Transverse colon (tissue), 4 donors: ENCODE measurements around the gene FAM219A. TPM values are rescaled to one million over a fixed set of nuclear protein-coding genes. Genes with fewer than 3 reads are reported as not detected.

Source experiments
- DNase-seq: peaks from one replicate; pipeline ENCODE4 v3.0.0-alpha.2; 2019
- H3K27ac ChIP-seq, 4 donors: fragments of 200-600 bp; sonication (generic); 2 replicates each; pipeline ENCODE4 v1.5.1; 2016 to 2018; ENCODE audit warnings: inconsistent platforms in 4 of 4
- H3K27me3 ChIP-seq: fragments of 200-600 bp; sonication (generic); 2 replicates; pipeline ENCODE4 v1.5.1; 2017; ENCODE audit warnings: inconsistent platforms
- H3K36me3 ChIP-seq, 4 donors: fragments of 200-600 bp; sonication (generic); 2 replicates each; pipeline ENCODE4 v1.5.1; 2017 to 2019; ENCODE audit warnings: inconsistent platforms in 4 of 4
- H3K4me1 ChIP-seq, 4 donors: fragments of 200-600 bp; sonication (generic); 2 replicates each; pipeline ENCODE4 v1.5.1; 2017 to 2020; ENCODE audit warnings: inconsistent platforms in 4 of 4
- H3K4me3 ChIP-seq, 4 donors: fragments of 200-600 bp; sonication (generic); 1 replicate in 1 of 4; 2 replicates in 3 of 4; pipeline versions ENCODE4 v1.5.1 to v1.6.1; 2017 to 2019; ENCODE audit warnings: inconsistent platforms in 4 of 4
- H3K9me3 ChIP-seq, 2 donors: fragments of 200-600 bp; sonication (generic); 2 replicates each; pipeline ENCODE4 v1.5.1; 2017 to 2019; ENCODE audit warnings: inconsistent platforms in 2 of 2
- EP300 ChIP-seq: sonication (generic); formaldehyde crosslinking; IDR thresholded peaks from one replicate; pipeline ENCODE4 v1.6.1; 2017; ENCODE audit warnings: antibody characterized with exemption, low read depth
- POLR2A ChIP-seq: fragments of 450-650 bp; IDR thresholded peaks from one replicate; pipeline ENCODE4 v1.6.1; 2016; ENCODE audit warnings: antibody characterized with exemption, mild to moderate bottlenecking, moderate library complexity
- POLR2AphosphoS5 ChIP-seq, 3 donors: sonication (generic); formaldehyde crosslinking; IDR thresholded peaks; one replicate each; pipeline ENCODE4 v1.6.1; 2016; ENCODE audit warnings: antibody characterized with exemption in 3 of 3
- WGBS, 2 donors: methylation state at CpG; one replicate each; pipeline ENCODE4 v1.1.5; 2018; ENCODE audit warnings: low coverage in 1 of 2; 5-methylcytosine and 5-hydroxymethylcytosine counted together
- in situ Hi-C, 4 donors: fragments of 200-750 bp; cut with MboI; loops; one replicate each; pipeline versions ENCODE4 v1.15.0 to v1.15.1; 2017; ENCODE audit warnings: low sequenced_read_pairs in 3 of 4, low pct_ligation_motif_present in 1 of 4, low pct_unique_long_range_greater_than_20kb in 1 of 4
- intact Hi-C: fragments of 100-400 bp; cut with DNase I; formaldehyde crosslinking; loops from one replicate; pipeline ENCODE4 v1.15.1; 2023; ENCODE audit warnings: low total_unique reads
- total RNA-seq, 4 donors: library from RNA; depleted of rRNA; stranded (reverse); fragments of >200 nt; gene quantifications; one replicate each; pipeline ENCODE4 v1.1.0, GENCODE V29; 2016
- TF ChIP-seq, protein P1 (sequence below), 5 experiments: fragments of 200-600 bp in 3 of 5; fragments of 450-650 bp in 2 of 5; sonication (generic) in 3 of 5; IDR thresholded peaks; 1 replicate in 2 of 5; 2 replicates in 3 of 5; pipeline ENCODE4 v1.5.1; 2016 to 2017; ENCODE audit warnings: antibody characterized with exemption in 5 of 5, inconsistent platforms in 3 of 5, mild to moderate bottlenecking in 2 of 5, moderate library complexity in 1 of 5

The FAM219A gene
- total RNA-seq, 4 donors from 2014 or later, result 3.7 to 15.3 (median 8.0) TPM

DNA sequence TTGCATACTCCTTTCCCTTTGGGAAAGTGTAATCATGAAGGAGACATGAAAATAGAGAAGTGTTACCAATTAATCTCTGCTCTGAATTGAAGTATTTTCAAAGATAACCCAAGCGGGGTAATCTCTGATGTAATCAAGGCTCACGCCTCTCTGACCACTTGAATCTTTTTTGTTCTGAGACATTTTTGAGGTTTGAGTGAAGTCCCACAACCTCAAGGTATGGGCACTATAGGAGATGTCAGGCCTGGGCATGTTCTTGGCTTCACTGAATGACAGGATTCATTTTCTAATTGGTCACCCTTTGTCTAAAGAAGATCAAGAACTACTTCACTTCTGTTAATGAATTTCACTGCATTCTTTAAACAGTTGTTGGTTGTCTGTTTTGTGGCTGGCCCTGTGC, 40.7 kb upstream of the FAM219A start:
- TF ChIP-seq POLR2A (no peak), EP300 (no peak), POLR2AphosphoS5 (IDR thresholded peaks at IDR 0.05) (no peak)
- TF ChIP-seq, protein P1, sequence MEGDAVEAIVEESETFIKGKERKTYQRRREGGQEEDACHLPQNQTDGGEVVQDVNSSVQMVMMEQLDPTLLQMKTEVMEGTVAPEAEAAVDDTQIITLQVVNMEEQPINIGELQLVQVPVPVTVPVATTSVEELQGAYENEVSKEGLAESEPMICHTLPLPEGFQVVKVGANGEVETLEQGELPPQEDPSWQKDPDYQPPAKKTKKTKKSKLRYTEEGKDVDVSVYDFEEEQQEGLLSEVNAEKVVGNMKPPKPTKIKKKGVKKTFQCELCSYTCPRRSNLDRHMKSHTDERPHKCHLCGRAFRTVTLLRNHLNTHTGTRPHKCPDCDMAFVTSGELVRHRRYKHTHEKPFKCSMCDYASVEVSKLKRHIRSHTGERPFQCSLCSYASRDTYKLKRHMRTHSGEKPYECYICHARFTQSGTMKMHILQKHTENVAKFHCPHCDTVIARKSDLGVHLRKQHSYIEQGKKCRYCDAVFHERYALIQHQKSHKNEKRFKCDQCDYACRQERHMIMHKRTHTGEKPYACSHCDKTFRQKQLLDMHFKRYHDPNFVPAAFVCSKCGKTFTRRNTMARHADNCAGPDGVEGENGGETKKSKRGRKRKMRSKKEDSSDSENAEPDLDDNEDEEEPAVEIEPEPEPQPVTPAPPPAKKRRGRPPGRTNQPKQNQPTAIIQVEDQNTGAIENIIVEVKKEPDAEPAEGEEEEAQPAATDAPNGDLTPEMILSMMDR (IDR thresholded peaks at IDR 0.05), result no peak
- Histone ChIP-seq H3K27me3 (no peaks in the 10 kb centered on the region), H3K4me1 (peaks cover 0 to 11% (median 4%) of the 10 kb centered on the region in 4 donors), H3K36me3 (no peaks in the 10 kb centered on the region), H3K4me3 (no peak overlapping the region), H3K9me3 (no peaks in the 10 kb centered on the region), H3K27ac (no peak overlapping the region)
- in situ Hi-C loops (no loop called here), intact Hi-C loops (no loop called here)
- DNase-seq, result no peak
- WGBS, 2 donors, result 40 to 83% methylated on average over 1 to 2 of the region's 2 CpGs

DNA sequence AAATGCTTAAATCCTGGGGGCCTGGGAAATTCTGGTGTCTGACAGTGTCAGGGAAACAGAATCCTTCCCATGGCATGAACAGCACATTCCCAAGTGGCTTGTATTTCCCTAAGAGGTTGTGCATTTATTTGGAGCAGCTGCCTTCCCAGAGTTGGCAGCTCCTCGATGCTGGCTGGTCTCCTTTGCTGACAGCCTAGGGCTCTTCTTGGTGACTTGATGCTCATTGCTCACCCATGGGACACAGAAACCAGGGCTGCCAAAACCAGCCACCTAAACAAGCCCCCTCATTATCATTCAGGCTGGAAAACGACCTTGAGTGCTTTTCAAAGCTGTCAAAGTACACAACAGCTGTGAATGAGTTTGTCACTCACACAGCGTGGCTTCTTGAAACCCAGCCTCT, 40.2 kb upstream of the FAM219A start:
- intact Hi-C loops, result no loop called here
- in situ Hi-C loops, result no loop called here
- WGBS, 2 donors, result 44% methylated on average over 3 of the region's 3 CpGs; no CpG with 5 or more reads in 1 of the 2 donors

DNA sequence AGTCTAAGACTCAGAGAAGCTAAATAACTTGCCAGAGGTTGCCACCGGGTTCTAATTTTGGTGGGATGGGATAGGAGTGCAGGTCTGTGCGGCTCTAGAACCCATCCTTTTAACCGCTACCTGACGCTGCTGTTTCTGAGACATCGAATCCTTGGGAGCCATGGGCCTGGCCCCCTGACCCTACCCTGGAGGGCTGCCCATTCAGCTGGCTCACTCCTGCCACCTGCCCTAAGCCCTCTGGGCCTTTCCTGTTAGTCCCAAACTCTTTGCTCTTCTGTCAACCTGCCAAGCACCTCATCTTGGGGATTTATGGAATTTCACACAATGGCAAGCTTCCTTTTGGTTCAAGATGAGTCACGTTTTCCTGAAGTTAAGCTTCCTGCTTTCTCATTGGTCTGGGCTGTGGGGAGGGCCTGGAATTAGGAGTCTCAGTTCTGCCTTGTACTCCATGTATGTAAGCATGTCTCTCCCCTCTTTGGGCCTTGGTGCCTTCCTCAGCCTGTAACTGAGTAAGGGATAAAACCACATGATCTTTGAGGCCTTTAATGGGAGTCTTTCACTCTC, 37.9 kb upstream of the FAM219A start:
- no peak overlapping the region for H3K27ac ChIP-seq
- no peaks in the 10 kb centered on the region for H3K9me3 ChIP-seq
- TF ChIP-seq EP300 (no peak), POLR2A (no peak), POLR2AphosphoS5 (IDR thresholded peaks at IDR 0.05) (no peak)
- TF ChIP-seq, protein P1 (IDR thresholded peaks at IDR 0.05), result no peak
- DNase-seq, result no peak
- in situ Hi-C loops (no loop called here), intact Hi-C loops (no loop called here)
- H3K36me3 ChIP-seq, result no peaks in the 10 kb centered on the region
- peaks cover 0 to 2% (median 0%) of the 10 kb centered on the region in 4 donors for H3K4me1 ChIP-seq
- no peaks in the 10 kb centered on the region for H3K27me3 ChIP-seq
- whole genome bisulfite sequencing, 2 donors, result 29 to 79% methylated on average over 1 to 6 of the region's 6 CpGs
- H3K4me3 ChIP-seq, result no peak overlapping the region

More for the DNA sequence above, 40.2 kb upstream of the FAM219A start:
- Histone ChIP-seq H3K27me3 (no peaks in the 10 kb centered on the region), H3K27ac (no peak overlapping the region), H3K4me3 (no peak overlapping the region), H3K36me3 (no peaks in the 10 kb centered on the region), H3K9me3 (no peaks in the 10 kb centered on the region), H3K4me1 (peaks cover 0 to 11% (median 4%) of the 10 kb centered on the region in 4 donors)
- DNase-seq, result no peak
- no peak for TF ChIP-seq EP300
- TF ChIP-seq, protein P1 (IDR thresholded peaks at IDR 0.05), result no peak

DNA sequence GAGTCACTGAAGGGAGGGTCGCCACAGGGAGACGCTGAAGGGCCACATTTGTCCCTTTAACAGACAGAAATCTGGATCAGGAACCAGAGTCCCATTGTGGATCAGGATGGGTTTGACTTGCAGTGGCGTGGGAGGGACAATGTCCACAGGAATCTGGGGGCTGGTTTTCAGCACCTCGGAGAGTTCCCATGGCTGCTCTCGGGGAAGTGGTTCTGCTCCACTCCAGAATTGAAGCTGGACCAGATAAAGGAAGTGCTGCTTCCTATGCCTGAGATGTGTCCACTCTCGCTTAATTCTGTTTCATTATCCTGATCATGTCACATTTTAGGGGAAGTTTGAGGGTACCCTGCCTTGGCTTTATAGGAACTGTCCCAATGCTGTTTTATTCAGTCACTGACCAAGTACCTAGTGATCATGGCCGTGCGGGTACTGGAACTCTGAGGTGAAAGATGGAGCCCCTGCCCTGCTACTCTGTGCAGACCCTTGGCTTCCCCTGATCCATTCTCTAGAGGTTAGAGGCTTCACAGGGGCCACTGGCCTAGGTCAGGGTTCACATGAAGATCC, 35.7 kb upstream of the FAM219A start:
- Histone ChIP-seq H3K4me1 (no peaks in the 10 kb centered on the region), H3K27ac (no peak overlapping the region), H3K9me3 (no peaks in the 10 kb centered on the region), H3K27me3 (peaks cover 6% of the 10 kb centered on the region), H3K4me3 (no peak overlapping the region), H3K36me3 (no peaks in the 10 kb centered on the region)
- peak; percentile 20 for DNase-seq
- intact Hi-C loops, result no loop called here
- 35% methylated on average over 8 of the region's 8 CpGs; no CpG with 5 or more reads in 1 of the 2 donors for WGBS, 2 donors
- TF ChIP-seq POLR2A, result no peak
- no peak for TF ChIP-seq POLR2AphosphoS5 (IDR thresholded peaks at IDR 0.05)
- TF ChIP-seq, protein P1 (IDR thresholded peaks at IDR 0.05), result no peak
- TF ChIP-seq EP300, result no peak
- in situ Hi-C loops, result no loop called here
